Measurements from ENCODE around the gene MEF2C. TPM values are rescaled to one million over a fixed set of nuclear protein-coding genes. Genes with fewer than 3 reads are reported as not detected.

The MEF2C gene
- total RNA-seq, 2 experiments from 2014 or later = 0.07 to 0.12 TPM

DNA sequence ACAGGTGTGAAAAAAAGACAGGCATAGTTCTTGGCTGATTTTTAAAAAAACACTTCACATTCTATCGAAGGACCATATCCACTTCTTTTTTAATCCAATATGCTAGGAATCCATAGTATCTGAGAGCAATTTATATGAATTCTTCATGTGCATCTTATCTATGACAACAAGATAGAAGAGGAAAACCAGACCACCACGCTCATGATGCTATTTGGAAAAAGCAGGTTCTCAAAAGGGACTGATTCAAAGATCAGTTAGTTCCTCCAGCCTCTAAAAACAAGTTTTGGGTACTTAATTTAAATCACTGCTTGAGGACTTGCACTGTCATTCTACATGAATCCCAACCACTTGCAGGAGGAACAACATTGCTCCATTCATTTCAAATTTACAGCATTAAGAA is 6.3 kb downstream of the MEF2C start:
- Mint-ChIP-seq H3K27ac (no peak overlapping the region), H3K9me3 (ENCODE audit: low read depth) (no peaks in the 10 kb centered on the region), H3K4me1 (no peaks in the 10 kb centered on the region), H3K36me3 (ENCODE audit: low read depth) (no peaks in the 10 kb centered on the region), H3K4me3 (no peak overlapping the region), H3K27me3 (peaks cover 16% of the 10 kb centered on the region)
- ChIA-PET POLR2A (no interaction called here), CTCF (no interaction called here)
- intact Hi-C loops (cut with DNase I, micrococcal nuclease) = no loop called here
- ATAC-seq (no peak), DNase-seq (no peak)

DNA sequence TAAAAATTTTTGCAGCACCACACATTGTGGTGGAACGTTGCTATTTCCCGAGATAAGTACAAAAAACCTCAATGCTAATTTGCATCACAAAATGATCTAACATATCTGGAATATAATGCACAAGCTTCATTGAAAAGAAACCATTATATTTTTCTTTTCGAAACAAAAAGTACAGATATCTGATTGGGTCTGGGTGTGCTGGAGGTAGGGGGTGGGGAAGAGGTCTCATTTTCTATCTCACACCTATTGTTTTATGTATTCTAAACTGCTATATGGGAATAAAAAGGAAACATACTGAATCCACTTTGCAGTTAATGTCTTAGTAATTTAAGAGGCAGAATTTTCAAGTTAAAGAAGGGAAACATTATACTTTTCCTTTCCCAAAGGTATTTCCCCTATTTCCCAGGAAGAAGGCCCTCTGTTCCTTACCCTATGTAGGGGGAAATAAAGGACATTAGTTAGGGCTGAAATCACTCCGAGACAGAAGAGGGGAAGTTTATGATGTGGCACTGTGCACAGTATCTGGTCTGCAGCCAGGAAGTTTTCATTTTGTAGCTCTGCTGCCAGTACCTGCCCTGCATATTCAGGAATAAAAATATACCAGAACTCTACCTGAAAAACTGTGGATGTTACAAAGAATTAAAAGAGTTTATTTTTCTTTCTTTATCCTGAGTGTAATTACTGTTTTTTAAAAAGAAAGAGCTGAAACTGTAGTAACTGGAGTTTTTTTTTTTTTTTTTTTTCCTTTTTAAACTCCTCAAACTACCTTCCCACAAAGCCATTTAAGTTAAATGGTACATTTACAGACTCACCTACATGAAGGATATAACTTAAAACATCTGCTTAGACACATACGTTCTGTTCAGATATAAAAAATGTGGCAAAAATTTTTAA is 7.4 kb downstream of the MEF2C start:
- DNase-seq (no peak), ATAC-seq (no peak)
- Mint-ChIP-seq H3K4me1 (no peaks in the 10 kb centered on the region), H3K27me3 (peaks cover 13% of the 10 kb centered on the region), H3K4me3 (no peak overlapping the region), H3K9me3 (ENCODE audit: low read depth) (no peaks in the 10 kb centered on the region), H3K36me3 (ENCODE audit: low read depth) (no peaks in the 10 kb centered on the region), H3K27ac (no peak overlapping the region)
- CTCF ChIA-PET = no interaction called here
- POLR2A ChIA-PET = no interaction called here
- intact Hi-C loops (cut with DNase I, micrococcal nuclease) = no loop called here

DNA sequence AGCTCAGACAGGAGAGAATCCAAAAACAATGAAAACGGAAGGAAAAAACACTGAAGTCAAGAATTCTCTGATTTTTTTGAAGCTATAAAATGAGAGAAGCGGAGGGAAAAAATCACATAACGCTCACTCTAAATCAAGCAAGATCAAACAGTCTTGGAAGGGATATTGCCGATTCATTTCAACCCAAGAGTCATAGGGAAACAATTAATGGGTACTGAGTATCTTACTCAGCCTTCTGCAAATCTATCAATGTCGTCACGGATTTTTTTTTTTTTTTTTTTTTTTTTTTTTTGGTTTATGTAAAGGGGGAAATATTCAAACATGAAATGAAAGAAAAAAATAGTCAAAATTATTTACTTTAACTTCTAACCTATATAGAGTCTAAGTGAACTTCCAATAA is 9.5 kb downstream of the MEF2C start:
- CTCF ChIA-PET = interaction anchor here (0.7 kb wide), 1 partner anchor 10 kb away, joined by 3 read pairs; no protein-coding TSS in a partner anchor
- POLR2A ChIA-PET = no interaction called here
- H3K4me1 Mint-ChIP-seq = no peaks in the 10 kb centered on the region
- H3K9me3 Mint-ChIP-seq (ENCODE audit: low read depth) = no peaks in the 10 kb centered on the region
- DNase-seq = no peak
- no peak for ATAC-seq
- intact Hi-C loops (cut with DNase I, micrococcal nuclease) = no loop called here
- H3K36me3 Mint-ChIP-seq (ENCODE audit: low read depth) = no peaks in the 10 kb centered on the region
- no peak overlapping the region for H3K4me3 Mint-ChIP-seq
- H3K27me3 Mint-ChIP-seq = peaks cover 8% of the 10 kb centered on the region
- H3K27ac Mint-ChIP-seq = no peak overlapping the region

DNA sequence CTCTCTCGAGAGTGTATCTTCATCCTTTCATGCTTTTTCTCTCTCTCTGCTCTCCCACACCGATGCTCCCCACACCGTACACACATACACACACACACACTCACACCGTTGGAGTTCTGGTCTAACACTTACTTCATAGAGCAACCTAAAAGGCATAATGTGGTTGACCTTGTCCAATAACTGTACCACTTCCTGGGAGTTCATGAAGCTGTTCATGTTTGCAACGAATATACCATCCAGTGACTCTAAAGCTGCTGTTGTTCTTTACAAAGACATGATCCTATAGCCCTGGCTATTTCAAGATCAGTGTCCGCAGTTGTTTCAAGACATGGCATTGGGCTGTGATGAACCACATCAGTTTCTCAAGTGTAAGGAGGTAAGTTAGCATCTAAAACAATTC is 10.0 kb downstream of the MEF2C start:
- H3K27ac Mint-ChIP-seq = no peak overlapping the region
- no peaks in the 10 kb centered on the region for H3K36me3 Mint-ChIP-seq (ENCODE audit: low read depth)
- intact Hi-C loops (cut with DNase I, micrococcal nuclease) = no loop called here

DNA sequence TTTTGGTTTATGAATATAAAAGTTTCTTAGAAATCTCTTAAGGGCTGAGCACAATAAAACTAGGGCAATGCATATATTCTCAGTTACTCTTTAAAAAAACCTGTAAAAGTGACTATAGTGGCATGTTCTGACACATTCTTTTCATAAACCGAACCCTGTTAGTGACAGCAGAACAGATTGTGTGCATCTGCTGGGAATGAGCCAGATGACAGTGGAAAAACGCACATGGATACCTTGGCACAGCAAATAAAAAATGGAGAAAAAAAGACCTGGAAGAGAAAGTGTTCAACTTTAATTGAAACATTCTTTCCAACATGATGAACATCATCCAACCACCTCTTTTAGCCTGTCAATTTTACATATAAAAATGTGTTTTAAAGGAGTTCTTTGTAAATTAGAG is 12.7 kb downstream of the MEF2C start:
- Mint-ChIP-seq H3K36me3 (ENCODE audit: low read depth) (no peaks in the 10 kb centered on the region), H3K27me3 (peaks cover 8% of the 10 kb centered on the region), H3K4me1 (no peaks in the 10 kb centered on the region), H3K27ac (no peak overlapping the region), H3K9me3 (ENCODE audit: low read depth) (no peaks in the 10 kb centered on the region), H3K4me3 (no peak overlapping the region)
- CTCF ChIA-PET = no interaction called here
- ATAC-seq = no peak
- POLR2A ChIA-PET = no interaction called here
- no peak for DNase-seq
- intact Hi-C loops (cut with DNase I, micrococcal nuclease) = no loop called here

More for the DNA sequence above, 10.0 kb downstream of the MEF2C start:
- peaks cover 8% of the 10 kb centered on the region for H3K27me3 Mint-ChIP-seq
- H3K4me1 Mint-ChIP-seq = no peaks in the 10 kb centered on the region
- ChIA-PET POLR2A (no interaction called here), CTCF (interaction anchor here (0.7 kb wide), 1 partner anchor 11 kb away, joined by 3 read pairs; no protein-coding TSS in a partner anchor)
- DNase-seq (no peak), ATAC-seq (no peak)
- no peaks in the 10 kb centered on the region for H3K9me3 Mint-ChIP-seq (ENCODE audit: low read depth)
- no peak overlapping the region for H3K4me3 Mint-ChIP-seq

- H3K27ac Mint-ChIP-seq = no peak overlapping the region
- ChIA-PET POLR2A (no interaction called here), CTCF (no interaction called here)
- DNase-seq (no peak), ATAC-seq (no peak)
- intact Hi-C loops (cut with DNase I, micrococcal nuclease) = no loop called here
- no peaks in the 10 kb centered on the region for H3K9me3 Mint-ChIP-seq (ENCODE audit: low read depth)
- H3K4me3 Mint-ChIP-seq = no peak overlapping the region
- peaks cover 6% of the 10 kb centered on the region for H3K27me3 Mint-ChIP-seq
- no peaks in the 10 kb centered on the region for H3K36me3 Mint-ChIP-seq (ENCODE audit: low read depth)
- no peaks in the 10 kb centered on the region for H3K4me1 Mint-ChIP-seq
Observed at GRCh38 chr5:88868468-88869068, 14.4 kb downstream of the MEF2C start.

DNA sequence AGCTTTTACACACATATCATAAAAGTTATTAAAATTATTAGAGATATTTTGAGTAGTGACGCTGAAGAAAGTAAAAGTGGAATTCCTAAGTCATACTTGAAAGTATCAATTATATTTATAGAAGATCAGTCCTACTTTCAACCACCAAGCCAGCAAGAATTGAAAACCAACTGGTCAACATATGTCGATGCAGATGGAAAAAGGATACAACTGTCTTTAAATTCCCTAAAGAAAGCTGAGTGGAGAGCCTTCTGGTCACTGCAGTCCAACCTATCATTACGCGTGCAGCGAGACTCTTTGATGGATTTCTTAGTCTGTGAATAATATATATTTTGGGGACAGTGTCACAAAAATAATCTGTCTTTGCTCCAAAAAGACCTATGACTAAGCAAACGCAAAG is 15.3 kb downstream of the MEF2C start:
- H3K4me1 Mint-ChIP-seq = no peaks in the 10 kb centered on the region
- H3K27me3 Mint-ChIP-seq = no peaks in the 10 kb centered on the region
- H3K9me3 Mint-ChIP-seq (ENCODE audit: low read depth) = no peaks in the 10 kb centered on the region
- ChIA-PET POLR2A (no interaction called here), CTCF (no interaction called here)
- H3K4me3 Mint-ChIP-seq = no peak overlapping the region
- intact Hi-C loops (cut with DNase I, micrococcal nuclease) = no loop called here
- H3K27ac Mint-ChIP-seq = no peak overlapping the region
- no peak for ATAC-seq
- DNase-seq = no peak
- no peaks in the 10 kb centered on the region for H3K36me3 Mint-ChIP-seq (ENCODE audit: low read depth)

DNA sequence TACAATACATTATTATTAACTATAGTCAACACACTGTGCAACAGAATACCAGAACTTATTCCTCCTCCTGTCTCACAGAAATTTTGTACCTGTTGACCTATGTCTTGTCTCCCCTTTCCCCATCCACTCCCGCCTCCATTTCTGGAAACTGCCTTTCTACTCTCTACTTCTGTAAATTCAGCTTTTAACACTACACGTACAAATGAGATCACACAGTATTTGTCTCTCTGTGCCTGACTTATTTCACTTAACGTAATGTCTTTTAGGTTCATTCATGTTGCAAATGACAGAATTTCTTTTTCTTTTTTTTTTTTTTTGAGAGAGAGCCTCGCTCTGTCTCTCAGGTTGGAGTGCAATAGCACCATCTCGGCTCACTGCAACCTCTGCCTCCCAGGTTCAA is 19.5 kb downstream of the MEF2C start:
- ATAC-seq = no peak
- H3K4me1 Mint-ChIP-seq = no peaks in the 10 kb centered on the region
- H3K27ac Mint-ChIP-seq = no peak overlapping the region
- no peaks in the 10 kb centered on the region for H3K36me3 Mint-ChIP-seq (ENCODE audit: low read depth)
- no peaks in the 10 kb centered on the region for H3K27me3 Mint-ChIP-seq
- CTCF ChIA-PET = no interaction called here
- POLR2A ChIA-PET = no interaction called here
- no peaks in the 10 kb centered on the region for H3K9me3 Mint-ChIP-seq (ENCODE audit: low read depth)
- intact Hi-C loops (cut with DNase I, micrococcal nuclease) = no loop called here
- no peak overlapping the region for H3K4me3 Mint-ChIP-seq
- DNase-seq = no peak

DNA sequence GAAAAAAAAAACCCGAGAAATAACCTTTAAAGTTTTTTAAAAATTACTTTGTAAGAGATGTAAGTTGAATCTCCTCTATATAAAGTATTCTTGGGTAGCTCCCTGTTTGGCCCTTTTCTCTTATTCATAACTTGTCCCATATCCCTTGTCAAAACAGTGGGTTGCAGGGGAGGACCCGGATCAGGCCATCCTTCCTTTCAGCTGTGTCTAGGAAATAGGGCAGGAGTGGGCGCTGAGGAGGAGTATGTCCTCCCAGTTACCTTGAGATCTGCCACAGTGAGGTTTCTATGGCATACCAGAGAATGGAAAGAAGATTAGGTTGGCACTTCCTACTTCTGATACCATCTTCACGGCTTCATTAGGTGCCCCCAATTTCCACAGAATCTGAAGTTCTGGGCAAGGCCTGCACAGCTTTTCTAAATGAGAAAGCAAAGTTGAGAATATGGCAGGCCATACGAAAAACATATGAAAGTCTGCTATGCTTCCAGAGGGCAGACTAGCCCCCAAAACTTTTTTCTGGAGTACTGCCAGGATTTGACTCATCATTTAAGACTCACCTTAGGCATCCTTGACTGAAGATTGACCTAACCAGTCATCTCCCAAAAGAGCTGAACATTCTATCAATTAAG is 20.3 kb downstream of the MEF2C start:
- POLR2A ChIA-PET = no interaction called here
- intact Hi-C loops (cut with DNase I, micrococcal nuclease) = no loop called here
- DNase-seq = no peak
- no peak overlapping the region for H3K27ac Mint-ChIP-seq
- ATAC-seq = no peak
- H3K27me3 Mint-ChIP-seq = no peaks in the 10 kb centered on the region
- no peaks in the 10 kb centered on the region for H3K9me3 Mint-ChIP-seq (ENCODE audit: low read depth)
- no peak overlapping the region for H3K4me3 Mint-ChIP-seq
- no peaks in the 10 kb centered on the region for H3K36me3 Mint-ChIP-seq (ENCODE audit: low read depth)
- CTCF ChIA-PET = interaction anchor here (0.6 kb wide), 1 partner anchor 10 kb away, joined by 3 read pairs; no protein-coding TSS in a partner anchor
- H3K4me1 Mint-ChIP-seq = no peaks in the 10 kb centered on the region

GRCh38 chr5:88861231-88861630 is 21.8 kb downstream of the MEF2C start:
- DNase-seq = no peak
- Mint-ChIP-seq H3K27me3 (no peaks in the 10 kb centered on the region), H3K4me1 (no peaks in the 10 kb centered on the region), H3K36me3 (ENCODE audit: low read depth) (no peaks in the 10 kb centered on the region), H3K4me3 (no peak overlapping the region), H3K27ac (no peak overlapping the region), H3K9me3 (ENCODE audit: low read depth) (no peaks in the 10 kb centered on the region)
- intact Hi-C loops (cut with DNase I, micrococcal nuclease) = no loop called here
- ChIA-PET CTCF (no interaction called here), POLR2A (no interaction called here)
- ATAC-seq = no peak

- peaks cover 4% of the 10 kb centered on the region for H3K9me3 Mint-ChIP-seq (ENCODE audit: low read depth)
- ATAC-seq = no peak
- no peaks in the 10 kb centered on the region for H3K4me1 Mint-ChIP-seq
- no peaks in the 10 kb centered on the region for H3K27me3 Mint-ChIP-seq
- ChIA-PET POLR2A (no interaction called here), CTCF (no interaction called here)
- no peak for DNase-seq
- H3K27ac Mint-ChIP-seq = no peak overlapping the region
- intact Hi-C loops (cut with DNase I, micrococcal nuclease) = no loop called here
- peaks cover 4% of the 10 kb centered on the region for H3K36me3 Mint-ChIP-seq (ENCODE audit: low read depth)
- no peak overlapping the region for H3K4me3 Mint-ChIP-seq
Observed at GRCh38 chr5:88860501-88860900, 22.5 kb downstream of the MEF2C start.

- no peak for DNase-seq
- Mint-ChIP-seq H3K27ac (no peak overlapping the region), H3K27me3 (peaks cover 5% of the 10 kb centered on the region), H3K36me3 (ENCODE audit: low read depth) (peaks cover 4% of the 10 kb centered on the region), H3K4me3 (no peak overlapping the region), H3K4me1 (no peaks in the 10 kb centered on the region), H3K9me3 (ENCODE audit: low read depth) (peaks cover 4% of the 10 kb centered on the region)
- CTCF ChIA-PET = no interaction called here
- POLR2A ChIA-PET = no interaction called here
- ATAC-seq = no peak
- intact Hi-C loops (cut with DNase I, micrococcal nuclease) = no loop called here
Observed at GRCh38 chr5:88858392-88858791, 24.6 kb downstream of the MEF2C start.
